DOHH2 (cell line): ENCODE results near the gene EGFLAM.

ENCODE experiments used
- H3F3A ChIP-seq: fragments of 200-600 bp; sonication (generic), shearing (Covaris generic); 2 replicates; pipeline ENCODE4 v1.6.0; 2016; ENCODE audit warnings: antibody characterized with exemption, mild to moderate bottlenecking; ENCODE audit not compliant: control insufficient read depth, insufficient read depth
- H3K27ac ChIP-seq: fragments of 200-600 bp; sonication (generic); 2 replicates; pipeline ENCODE4 v1.5.1; 2014; ENCODE audit warnings: low read depth, mild to moderate bottlenecking, low read length, moderate library complexity
- H3K27me3 ChIP-seq: fragments of 200-600 bp; sonication (generic); 2 replicates; pipeline ENCODE4 v1.6.1; 2014; ENCODE audit warnings: mild to moderate bottlenecking, low read length, mixed read lengths; ENCODE audit not compliant: control insufficient read depth
- H3K36me3 ChIP-seq: fragments of 200-600 bp; sonication (generic); 2 replicates; pipeline ENCODE4 v1.6.1; 2014; ENCODE audit warnings: mild to moderate bottlenecking, low read length, moderate library complexity, mixed read lengths; ENCODE audit not compliant: control insufficient read depth
- H3K4me1 ChIP-seq: fragments of 200-600 bp; sonication (generic); 2 replicates; pipeline ENCODE4 v1.6.1; 2014; ENCODE audit warnings: mild to moderate bottlenecking, low read length, mixed read lengths; ENCODE audit not compliant: control insufficient read depth
- H3K4me2 ChIP-seq: fragments of 200-600 bp; sonication (generic); 2 replicates; pipeline ENCODE4 v1.6.0; 2014; ENCODE audit warnings: mild to moderate bottlenecking, low read length, moderate library complexity
- H3K4me3 ChIP-seq: fragments of 200-600 bp; sonication (generic); 2 replicates; pipeline ENCODE4 v1.5.1; 2014; ENCODE audit warnings: mild to moderate bottlenecking, low read length, mixed read lengths
- H3K79me2 ChIP-seq: fragments of 200-600 bp; sonication (generic); 2 replicates; pipeline ENCODE4 v1.6.1; 2014; ENCODE audit warnings: mild to moderate bottlenecking, low read length, mixed read lengths; ENCODE audit not compliant: control insufficient read depth
- H3K9me2 ChIP-seq: fragments of 200-600 bp; sonication (generic); replicated peaks from 2 replicates; pipeline ENCODE4 v1.6.1; 2014; ENCODE audit warnings: mild to moderate bottlenecking, low read length, mixed read lengths; ENCODE audit not compliant: control insufficient read depth
- H3K9me3 ChIP-seq: fragments of 200-600 bp; sonication (generic); 2 replicates; pipeline ENCODE4 v1.6.1; 2014; ENCODE audit warnings: antibody characterized with exemption, low read length, mixed read lengths; ENCODE audit not compliant: control insufficient read depth, insufficient read depth
- H4K20me1 ChIP-seq: fragments of 200-600 bp; sonication (generic); 2 replicates; pipeline ENCODE4 v1.6.0; 2014; ENCODE audit warnings: low read depth, mild to moderate bottlenecking, antibody characterized with exemption, low read length, moderate library complexity; ENCODE audit not compliant: control insufficient read depth, insufficient read depth
- EZH2phosphoT487 ChIP-seq: fragments of 200-600 bp; sonication (generic); IDR thresholded peaks from 2 replicates; pipeline ENCODE4 v1.6.1; 2017; ENCODE audit warnings: borderline replicate concordance, mild to moderate bottlenecking, antibody characterized with exemption, low read length, moderate library complexity, mixed read lengths
- TF ChIP-seq, protein P1 (sequence below): fragments of 200-600 bp; sonication (generic); IDR thresholded peaks from one replicate; pipeline ENCODE4 v1.5.1; 2014; ENCODE audit warnings: antibody characterized with exemption, mild to moderate bottlenecking, low read depth, low read length; ENCODE audit not compliant: poor library complexity, severe bottlenecking

The EGFLAM gene

GRCh38 chr5:38341056-38341455, 82.7 kb downstream of the EGFLAM start:
- H3K9me3 ChIP-seq, result no peaks in the 10 kb centered on the region
- no peaks in the 10 kb centered on the region for H3K79me2 ChIP-seq
- H3K36me3 ChIP-seq, result no peaks in the 10 kb centered on the region
- TF ChIP-seq, protein P1, sequence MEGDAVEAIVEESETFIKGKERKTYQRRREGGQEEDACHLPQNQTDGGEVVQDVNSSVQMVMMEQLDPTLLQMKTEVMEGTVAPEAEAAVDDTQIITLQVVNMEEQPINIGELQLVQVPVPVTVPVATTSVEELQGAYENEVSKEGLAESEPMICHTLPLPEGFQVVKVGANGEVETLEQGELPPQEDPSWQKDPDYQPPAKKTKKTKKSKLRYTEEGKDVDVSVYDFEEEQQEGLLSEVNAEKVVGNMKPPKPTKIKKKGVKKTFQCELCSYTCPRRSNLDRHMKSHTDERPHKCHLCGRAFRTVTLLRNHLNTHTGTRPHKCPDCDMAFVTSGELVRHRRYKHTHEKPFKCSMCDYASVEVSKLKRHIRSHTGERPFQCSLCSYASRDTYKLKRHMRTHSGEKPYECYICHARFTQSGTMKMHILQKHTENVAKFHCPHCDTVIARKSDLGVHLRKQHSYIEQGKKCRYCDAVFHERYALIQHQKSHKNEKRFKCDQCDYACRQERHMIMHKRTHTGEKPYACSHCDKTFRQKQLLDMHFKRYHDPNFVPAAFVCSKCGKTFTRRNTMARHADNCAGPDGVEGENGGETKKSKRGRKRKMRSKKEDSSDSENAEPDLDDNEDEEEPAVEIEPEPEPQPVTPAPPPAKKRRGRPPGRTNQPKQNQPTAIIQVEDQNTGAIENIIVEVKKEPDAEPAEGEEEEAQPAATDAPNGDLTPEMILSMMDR, result no peak
- TF ChIP-seq EZH2phosphoT487, result no peak
- H3K4me2 ChIP-seq, result no peak overlapping the region
- no peaks in the 10 kb centered on the region for H4K20me1 ChIP-seq
- no peaks in the 10 kb centered on the region for H3K27me3 ChIP-seq
- H3K4me3 ChIP-seq, result no peak overlapping the region
- no peaks in the 10 kb centered on the region for H3K4me1 ChIP-seq
- no peaks in the 10 kb centered on the region for H3F3A ChIP-seq
- H3K9me2 ChIP-seq, result no peaks in the 10 kb centered on the region
- H3K27ac ChIP-seq, result no peak overlapping the region

GRCh38 chr5:38341641-38342040, 83.3 kb downstream of the EGFLAM start:
- TF ChIP-seq, protein P1, result no peak
- no peak for TF ChIP-seq EZH2phosphoT487
- no peaks in the 10 kb centered on the region for H3K27me3 ChIP-seq
- no peak overlapping the region for H3K27ac ChIP-seq
- H3K4me3 ChIP-seq, result no peak overlapping the region
- no peaks in the 10 kb centered on the region for H3K4me1 ChIP-seq
- no peak overlapping the region for H3K4me2 ChIP-seq
- no peaks in the 10 kb centered on the region for H3K36me3 ChIP-seq
- no peaks in the 10 kb centered on the region for H3K79me2 ChIP-seq
- H3K9me2 ChIP-seq, result no peaks in the 10 kb centered on the region
- no peaks in the 10 kb centered on the region for H3F3A ChIP-seq
- H4K20me1 ChIP-seq, result no peaks in the 10 kb centered on the region
- H3K9me3 ChIP-seq, result no peaks in the 10 kb centered on the region

GRCh38 chr5:38342261-38342660, 83.9 kb downstream of the EGFLAM start:
- Histone ChIP-seq H3K79me2 (no peaks in the 10 kb centered on the region), H3K4me3 (no peak overlapping the region), H3F3A (no peaks in the 10 kb centered on the region), H3K4me1 (no peaks in the 10 kb centered on the region), H3K27ac (no peak overlapping the region), H4K20me1 (no peaks in the 10 kb centered on the region), H3K9me3 (no peaks in the 10 kb centered on the region), H3K4me2 (no peak overlapping the region), H3K36me3 (no peaks in the 10 kb centered on the region), H3K27me3 (no peaks in the 10 kb centered on the region), H3K9me2 (no peaks in the 10 kb centered on the region)
- TF ChIP-seq, protein P1, result no peak
- TF ChIP-seq EZH2phosphoT487, result no peak

DNA sequence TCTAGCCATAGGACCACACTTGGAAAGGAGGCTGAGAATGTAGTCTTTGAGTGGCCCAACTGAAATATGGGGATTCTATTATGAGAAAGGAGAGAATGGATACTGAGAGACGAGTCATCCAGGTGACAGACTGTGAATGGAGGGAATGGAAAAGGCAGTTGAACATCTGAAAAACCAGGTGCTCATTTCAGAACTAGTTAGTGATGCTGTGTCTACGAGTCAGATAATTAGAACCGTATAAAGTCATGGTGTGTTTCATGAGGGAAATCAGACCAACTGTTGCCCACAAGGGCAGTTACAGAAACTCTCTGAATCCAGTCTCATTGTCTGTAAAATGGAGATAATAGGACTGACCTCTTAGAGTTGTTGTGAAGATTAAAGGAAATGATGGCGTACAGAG, 86.5 kb downstream of the EGFLAM start:
- no peaks in the 10 kb centered on the region for H3K9me2 ChIP-seq
- TF ChIP-seq, protein P1, result no peak
- TF ChIP-seq EZH2phosphoT487, result no peak
- no peaks in the 10 kb centered on the region for H3K79me2 ChIP-seq
- H3K36me3 ChIP-seq, result no peaks in the 10 kb centered on the region
- H3K27ac ChIP-seq, result no peak overlapping the region
- H3K27me3 ChIP-seq, result no peaks in the 10 kb centered on the region
- H3K4me2 ChIP-seq, result no peak overlapping the region
- H3K9me3 ChIP-seq, result no peaks in the 10 kb centered on the region
- no peaks in the 10 kb centered on the region for H3F3A ChIP-seq
- no peaks in the 10 kb centered on the region for H4K20me1 ChIP-seq
- H3K4me3 ChIP-seq, result no peak overlapping the region
- no peaks in the 10 kb centered on the region for H3K4me1 ChIP-seq
